Sigmoid colon (tissue), 4 donors: ENCODE results near the gene MSN.

Experiments used
- CTCF ChIP-seq, 4 experiments: fragments of 450-650 bp in 3 of 4; fragments of 200-600 bp in 1 of 4; IDR thresholded peaks; one replicate each; pipeline ENCODE4 v1.5.1; 2016 to 2019; ENCODE audit warnings: antibody characterized with exemption in 4 of 4, mild to moderate bottlenecking in 3 of 4, moderate library complexity in 2 of 4
- POLR2AphosphoS5 ChIP-seq, 4 donors: sonication (generic); formaldehyde crosslinking; IDR thresholded peaks; one replicate each; pipeline ENCODE4 v1.6.1; 2017; ENCODE audit warnings: antibody characterized with exemption in 4 of 4

GRCh38 chrX:65643531-65644052, 23.9 kb upstream of the MSN start:
- no peak for TF ChIP-seq CTCF (IDR thresholded peaks at IDR 0.05)
- no peak for TF ChIP-seq POLR2AphosphoS5 (IDR thresholded peaks at IDR 0.05)
